ENCODE measurements around the gene CLSTN1.
"Not testable (repeated sequence)": the region's sequence is repeated elsewhere in the genome, so short reads cannot be mapped to it uniquely, and the experiment has no call there.

Gene CLSTN1

DNA sequence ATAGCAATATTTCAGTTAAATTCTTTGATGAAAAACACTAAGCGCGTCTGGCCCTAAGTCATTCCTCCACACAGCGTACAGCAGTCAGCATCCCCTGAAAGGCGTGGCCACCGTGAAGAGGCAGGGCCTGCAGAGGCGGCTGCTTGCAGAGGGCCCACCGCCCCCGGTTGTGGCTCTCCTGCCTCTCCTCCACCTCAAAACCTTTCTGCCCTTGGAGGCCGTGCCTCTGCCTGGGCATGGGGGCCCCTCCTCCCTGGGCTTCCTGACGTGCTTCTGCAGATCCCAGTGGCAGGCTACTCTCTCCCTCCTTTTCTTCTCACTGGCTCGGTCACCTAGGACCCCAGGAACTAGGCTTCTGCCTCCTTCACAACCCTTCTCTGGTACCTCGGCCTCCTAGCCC lies 16.2 kb downstream of the CLSTN1 start:
- H3K9ac ChIP-seq (ENCODE audit: low read depth, low read length) = no peak overlapping the region
- DNase-seq = no peak

GRCh38 chr1:9805972-9806371 lies 17.8 kb downstream of the CLSTN1 start:
- peaks cover 15% of the 10 kb centered on the region for H3K36me3 ChIP-seq (ENCODE audit: insufficient read depth, low read length)
- not testable (repeated sequence) for H3K27me3 ChIP-seq (ENCODE audit: insufficient read depth, low read length, poor library complexity); H3K4me2 ChIP-seq (ENCODE audit: insufficient read depth, low read length); H3K4me3 ChIP-seq (ENCODE audit: low read depth in 1 of 2, low read length in 2 of 2); H3K27ac ChIP-seq (ENCODE audit: low read length); H2AFZ ChIP-seq (ENCODE audit: low read depth, low read length); H3K9me3 ChIP-seq (ENCODE audit: insufficient read depth, low read length, severe bottlenecking); DNase-seq; H3K9ac ChIP-seq (ENCODE audit: low read depth, low read length); ATAC-seq (ENCODE audit: insufficient read depth, low read depth)
- peaks cover 64% of the 10 kb centered on the region for H4K20me1 ChIP-seq (ENCODE audit: insufficient read depth, low read length)
- peaks cover 16% of the 10 kb centered on the region for H3K4me1 ChIP-seq (ENCODE audit: insufficient read depth, low read length)
- peaks cover 96% of the 10 kb centered on the region for H3K79me2 ChIP-seq (ENCODE audit: insufficient read depth, low read length)

More for the DNA sequence above, 16.2 kb downstream of the CLSTN1 start:
- H3K4me3 ChIP-seq (ENCODE audit: low read depth in 1 of 2, low read length in 2 of 2) = no peak overlapping the region
- H2AFZ ChIP-seq (ENCODE audit: low read depth, low read length) = no peak overlapping the region
- peaks cover 12% of the 10 kb centered on the region; the same call in 1 of the 2 replicates for H3K4me1 ChIP-seq (ENCODE audit: insufficient read depth, low read length)
- H3K27me3 ChIP-seq (ENCODE audit: insufficient read depth, low read length, poor library complexity) = no peaks in the 10 kb centered on the region
- no peak overlapping the region for H3K27ac ChIP-seq (ENCODE audit: low read length)
- no peaks in the 10 kb centered on the region for H3K9me3 ChIP-seq (ENCODE audit: insufficient read depth, low read length, severe bottlenecking)
- peaks cover 96% of the 10 kb centered on the region for H3K79me2 ChIP-seq (ENCODE audit: insufficient read depth, low read length)
- peaks cover 15% of the 10 kb centered on the region for H3K36me3 ChIP-seq (ENCODE audit: insufficient read depth, low read length)
- peaks cover 67% of the 10 kb centered on the region for H4K20me1 ChIP-seq (ENCODE audit: insufficient read depth, low read length)
- TF ChIP-seq, protein P1, sequence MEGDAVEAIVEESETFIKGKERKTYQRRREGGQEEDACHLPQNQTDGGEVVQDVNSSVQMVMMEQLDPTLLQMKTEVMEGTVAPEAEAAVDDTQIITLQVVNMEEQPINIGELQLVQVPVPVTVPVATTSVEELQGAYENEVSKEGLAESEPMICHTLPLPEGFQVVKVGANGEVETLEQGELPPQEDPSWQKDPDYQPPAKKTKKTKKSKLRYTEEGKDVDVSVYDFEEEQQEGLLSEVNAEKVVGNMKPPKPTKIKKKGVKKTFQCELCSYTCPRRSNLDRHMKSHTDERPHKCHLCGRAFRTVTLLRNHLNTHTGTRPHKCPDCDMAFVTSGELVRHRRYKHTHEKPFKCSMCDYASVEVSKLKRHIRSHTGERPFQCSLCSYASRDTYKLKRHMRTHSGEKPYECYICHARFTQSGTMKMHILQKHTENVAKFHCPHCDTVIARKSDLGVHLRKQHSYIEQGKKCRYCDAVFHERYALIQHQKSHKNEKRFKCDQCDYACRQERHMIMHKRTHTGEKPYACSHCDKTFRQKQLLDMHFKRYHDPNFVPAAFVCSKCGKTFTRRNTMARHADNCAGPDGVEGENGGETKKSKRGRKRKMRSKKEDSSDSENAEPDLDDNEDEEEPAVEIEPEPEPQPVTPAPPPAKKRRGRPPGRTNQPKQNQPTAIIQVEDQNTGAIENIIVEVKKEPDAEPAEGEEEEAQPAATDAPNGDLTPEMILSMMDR (IDR thresholded peaks at IDR 0.05; ENCODE audit: borderline replicate concordance, extremely low read depth, low read length, poor library complexity, severe bottlenecking) = no peak
- TF ChIP-seq EZH2 (IDR thresholded peaks at IDR 0.05; ENCODE audit: borderline replicate concordance, low read depth, low read length, severe bottlenecking) = no peak
- ATAC-seq (ENCODE audit: insufficient read depth, low read depth) = peak; percentile 53; the same call in 2 of the 3 replicates
- H3K4me2 ChIP-seq (ENCODE audit: insufficient read depth, low read length) = no peak overlapping the region

GRCh38 chr1:9805006-9805508 lies 18.7 kb downstream of the CLSTN1 start:
- no peak for ATAC-seq (ENCODE audit: insufficient read depth, low read depth)
- Histone ChIP-seq H3K9me3 (ENCODE audit: insufficient read depth, low read length, severe bottlenecking) (no peaks in the 10 kb centered on the region), H3K4me3 (ENCODE audit: low read depth in 1 of 2, low read length in 2 of 2) (no peak overlapping the region), H3K4me1 (ENCODE audit: insufficient read depth, low read length) (peaks cover 20% of the 10 kb centered on the region), H3K79me2 (ENCODE audit: insufficient read depth, low read length) (peaks cover 96% of the 10 kb centered on the region), H3K27me3 (ENCODE audit: insufficient read depth, low read length, poor library complexity) (no peaks in the 10 kb centered on the region), H3K36me3 (ENCODE audit: insufficient read depth, low read length) (peaks cover 15% of the 10 kb centered on the region), H3K9ac (ENCODE audit: low read depth, low read length) (no peak overlapping the region), H3K27ac (ENCODE audit: low read length) (no peak overlapping the region), H3K4me2 (ENCODE audit: insufficient read depth, low read length) (no peak overlapping the region), H2AFZ (ENCODE audit: low read depth, low read length) (no peak overlapping the region), H4K20me1 (ENCODE audit: insufficient read depth, low read length) (peaks cover 59% of the 10 kb centered on the region)
- no peak for DNase-seq
- TF ChIP-seq, protein P1 (IDR thresholded peaks at IDR 0.05; ENCODE audit: borderline replicate concordance, extremely low read depth, low read length, poor library complexity, severe bottlenecking) = no peak
- TF ChIP-seq EZH2 (IDR thresholded peaks at IDR 0.05; ENCODE audit: borderline replicate concordance, low read depth, low read length, severe bottlenecking) = no peak

- H3K36me3 ChIP-seq (ENCODE audit: insufficient read depth, low read length); H3K9ac ChIP-seq (ENCODE audit: low read depth, low read length); H3K27me3 ChIP-seq (ENCODE audit: insufficient read depth, low read length, poor library complexity); H3K4me2 ChIP-seq (ENCODE audit: insufficient read depth, low read length); ATAC-seq (ENCODE audit: insufficient read depth, low read depth); H2AFZ ChIP-seq (ENCODE audit: low read depth, low read length); DNase-seq; H3K27ac ChIP-seq (ENCODE audit: low read length); H3K9me3 ChIP-seq (ENCODE audit: insufficient read depth, low read length, severe bottlenecking); H3K4me3 ChIP-seq (ENCODE audit: low read depth in 1 of 2, low read length in 2 of 2): not testable (repeated sequence)
- H3K4me1 ChIP-seq (ENCODE audit: insufficient read depth, low read length) = peaks cover 25% of the 10 kb centered on the region
- peaks cover 96% of the 10 kb centered on the region for H3K79me2 ChIP-seq (ENCODE audit: insufficient read depth, low read length)
- peaks cover 44% of the 10 kb centered on the region for H4K20me1 ChIP-seq (ENCODE audit: insufficient read depth, low read length)
These were observed 20.5 kb downstream of the CLSTN1 start for GRCh38 chr1:9803003-9803918.
